HG03139 (cell line): ENCODE data around the gene PLVAP.

ENCODE experiments used
- ATAC-seq: cut with Tn5 transposase; IDR thresholded peaks from one replicate; pipeline ENCODE4 v1.9.1; 2021; ENCODE audit not compliant: unreplicated experiment

PLVAP gene

DNA sequence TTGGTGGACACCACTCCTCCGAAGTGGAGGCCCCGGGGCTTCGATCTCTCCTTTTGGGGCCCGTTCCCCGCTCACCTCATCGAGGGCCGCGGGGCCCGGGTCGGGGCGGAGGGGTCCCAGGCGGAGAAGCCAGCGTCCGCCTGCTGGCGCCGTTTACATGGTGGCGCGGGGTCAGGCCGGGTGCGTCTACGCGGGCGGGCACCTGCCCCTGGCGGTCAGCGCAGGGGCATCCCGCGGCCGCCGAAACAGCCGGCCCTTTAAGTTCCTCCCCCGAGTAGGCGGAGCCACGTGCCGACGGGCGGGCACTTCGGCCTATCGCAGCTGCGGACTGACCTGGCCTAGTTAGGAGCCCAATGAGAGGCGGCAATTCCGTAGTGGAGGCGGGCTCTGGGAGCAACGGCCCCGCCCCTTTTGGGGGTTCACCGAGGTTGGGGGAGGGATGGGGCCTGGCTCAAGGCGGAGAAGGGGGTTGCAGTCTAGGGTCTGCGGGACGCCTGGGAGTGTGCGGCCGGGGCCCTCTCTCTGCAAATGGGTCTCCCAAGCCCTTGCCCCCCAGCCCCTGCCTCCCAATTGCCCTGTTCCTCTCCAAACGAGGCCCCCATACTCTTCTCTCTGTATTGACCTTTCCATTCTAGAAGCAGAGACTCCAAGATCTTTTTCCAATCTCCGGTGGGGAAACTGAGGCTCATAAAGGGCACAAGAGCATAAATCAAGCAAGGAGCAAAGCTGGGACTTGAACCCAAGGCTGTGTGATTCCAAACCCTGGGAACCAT is 73.8 kb downstream of the PLVAP start, which contains the start of gene ABHD8:
Gene ABHD8 (minus strand): TSS at position 259 of the 773 bp plus-strand sequence. CDS start 1,809 bp downstream, outside the sequence.
- ATAC-seq = peak; percentile 50

DNA sequence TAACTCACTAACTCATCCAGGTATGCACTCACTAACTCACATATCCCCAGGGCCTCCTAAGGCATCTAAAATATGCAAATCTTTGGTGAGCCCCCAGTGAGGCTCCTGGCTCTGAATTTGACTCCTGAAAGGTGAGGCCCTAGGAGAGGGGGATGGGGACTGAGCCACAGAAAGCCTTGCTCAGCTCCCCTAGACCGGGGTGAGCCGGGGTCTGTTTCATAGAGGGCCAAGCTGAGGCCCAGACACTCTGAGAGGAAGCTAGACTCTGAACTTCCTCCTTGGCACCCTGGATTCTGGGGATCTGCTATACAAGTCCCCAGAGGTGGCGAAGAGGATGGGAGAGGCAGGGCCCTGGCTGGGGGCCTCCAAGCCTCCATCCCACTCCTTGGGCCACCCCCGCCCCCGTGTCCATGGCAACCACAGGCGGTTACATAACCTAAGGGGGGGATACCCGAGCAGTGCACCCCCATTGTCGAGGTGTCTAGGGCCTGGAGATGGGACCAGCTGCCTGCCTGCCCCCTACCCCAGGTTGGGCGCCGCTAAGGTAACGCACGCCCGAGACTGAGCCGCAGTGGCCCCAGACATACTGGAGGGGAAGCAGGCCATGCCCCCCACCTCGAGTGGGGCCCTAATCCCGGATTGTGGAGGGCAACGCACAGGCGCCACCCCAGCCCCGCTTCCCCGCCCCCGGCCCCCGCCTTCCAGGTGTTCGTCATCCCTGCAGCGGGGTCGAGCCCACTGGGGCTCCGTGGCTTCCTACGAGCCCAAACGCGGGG is 74.6 kb downstream of the PLVAP start:
- ATAC-seq = no peak
